Heart left ventricle (tissue), 16 donors: ENCODE results near the gene PYGB. TPM values are rescaled to one million over a fixed set of nuclear protein-coding genes. Genes with fewer than 3 reads are reported as not detected.
A peak's percentile ranks its signal among the peaks of the same experiment; 100 is the strongest.

Experiments used
- ATAC-seq, 4 donors: fragments of 200-7000 bp; cut with Tn5 transposase; one replicate each; pipeline ENCODE4 v1.9.1; 2020 to 2022; ENCODE audit warnings: moderate library complexity in 4 of 4, mild to moderate bottlenecking in 3 of 4, moderate number of reproducible peaks in 1 of 4
- DNase-seq, 5 donors: peaks; one replicate each; pipeline ENCODE4 v3.0.0-alpha.2; 2020
- H3K27ac ChIP-seq, 12 donors: fragments of 200-600 bp; sonication (generic) in 4 of 12; one replicate each; pipeline versions ENCODE4 v1.5.0 to v1.8.0; 2016 to 2022; ENCODE audit warnings: mild to moderate bottlenecking in 2 of 12
- H3K27me3 ChIP-seq, 9 donors: fragments of 200-600 bp; sonication (generic) in 2 of 9; one replicate each; pipeline versions ENCODE4 v1.5.1 to v1.8.0; 2016 to 2022; ENCODE audit warnings: mild to moderate bottlenecking in 3 of 9
- H3K36me3 ChIP-seq, 9 donors: fragments of 200-600 bp; sonication (generic) in 2 of 9; one replicate each; pipeline versions ENCODE4 v1.5.0 to v1.8.0; 2018 to 2022; ENCODE audit warnings: mild to moderate bottlenecking in 2 of 9
- H3K4me1 ChIP-seq, 12 donors: fragments of 200-600 bp; sonication (generic) in 4 of 12; one replicate each; pipeline versions ENCODE4 v1.5.0 to v1.8.0; 2016 to 2022; ENCODE audit warnings: mild to moderate bottlenecking in 3 of 12
- H3K4me3 ChIP-seq, 12 donors: fragments of 200-600 bp; sonication (generic) in 4 of 12; one replicate each; pipeline versions ENCODE4 v1.5.0 to v1.8.0; 2017 to 2022; ENCODE audit warnings: mild to moderate bottlenecking in 9 of 12, moderate library complexity in 4 of 12
- H3K9me3 ChIP-seq, 12 donors: fragments of 200-600 bp; sonication (generic) in 4 of 12; one replicate each; pipeline versions ENCODE4 v1.5.0 to v1.8.0; 2016 to 2022; ENCODE audit warnings: mild to moderate bottlenecking in 1 of 12
- POLR2A ChIP-seq, 2 donors: fragments of 450-650 bp; IDR thresholded peaks; one replicate each; pipeline ENCODE4 v1.6.1; 2017; ENCODE audit warnings: antibody characterized with exemption in 2 of 2, mild to moderate bottlenecking in 2 of 2, moderate library complexity in 2 of 2
- WGBS, 4 donors: extraction: QIAGEN DNeasy Blood & Tissue Kit in 2 of 4; methylation state at CpG; one replicate each; pipeline versions ENCODE4 v1.1.5 to v1.1.7; 2013 to 2018; 5-methylcytosine and 5-hydroxymethylcytosine counted together
- intact Hi-C, 10 donors: fragments of 100-400 bp; cut with DNase I; formaldehyde crosslinking; loops; one replicate each; pipeline versions ENCODE4 v1.11.1 to v1.14.2; 2022
- polyA plus RNA-seq, 2 donors: library from polyadenylated mRNA; stranded (reverse); fragments of 200-250 nt; gene quantifications; one replicate each; pipeline ENCODE4 v1.2.3, GENCODE V29; 2013
- total RNA-seq, 9 donors: library from RNA; depleted of rRNA in 2 of 9; stranded (reverse); fragments of >200 nt in 2 of 9; fragmentation: NEBNext Ultra II Directional in 3 of 9; extraction: Animal tissue kit (Norgen Biotek cat#: 25700) in 3 of 9; gene quantifications; one replicate each; pipeline versions ENCODE4 v1.1.0 to v1.2.4, GENCODE V29; 2016 to 2023
- TF ChIP-seq, protein P1 (sequence below), 12 donors: fragments of 200-600 bp; sonication (generic) in 4 of 12; IDR thresholded peaks; one replicate each; pipeline versions ENCODE4 v1.5.0 to v1.8.0; 2018 to 2022; ENCODE audit warnings: antibody characterized with exemption in 12 of 12, mild to moderate bottlenecking in 5 of 12
- donor health status: ischemic (EF 13 %, LVEDD 7.1; RV severe dilation, severe dysfunction).
- donor health status: healthy with polysubstance abuse.
- donor health status: DM: no; HTN: yes; CAD: no.
- donor health status: DM: no; HTN: no; CAD: no.
- donor health status: ischemic (EF 25% LVEDD 6.9; RV normal size, moderate dysfunction).
- donor health status: ischemic (EF 25% LVEDD 5.7; RV mildly dilated, moderate dysfunction).
- donor health status: healthy.
- donor health status: DM: yes; HTN: yes; CAD: no.
- donor health status: ischemic (EF 35%, LVEDD 5.7; RV mildly dilated, moderate dysfunction).
- donor health status: nonischemic (EF 11% LVEDD 7.7; RV severe dilation, severe dysfunction).
- donor health status: DM: yes; HTN: yes; CAD: no.
- donor health status: PGD.
- donor health status: ischemic (EF 29% LVEDD 5.4; RV normal size, mild dysfunction).
- donor health status: nonischemic (EF 23%, LVEDD 6.1; RV moderate dilation, normal function).

Gene PYGB
- total and polyA plus RNA-seq, 11 donors: 144 to 450 (median 232) TPM

DNA sequence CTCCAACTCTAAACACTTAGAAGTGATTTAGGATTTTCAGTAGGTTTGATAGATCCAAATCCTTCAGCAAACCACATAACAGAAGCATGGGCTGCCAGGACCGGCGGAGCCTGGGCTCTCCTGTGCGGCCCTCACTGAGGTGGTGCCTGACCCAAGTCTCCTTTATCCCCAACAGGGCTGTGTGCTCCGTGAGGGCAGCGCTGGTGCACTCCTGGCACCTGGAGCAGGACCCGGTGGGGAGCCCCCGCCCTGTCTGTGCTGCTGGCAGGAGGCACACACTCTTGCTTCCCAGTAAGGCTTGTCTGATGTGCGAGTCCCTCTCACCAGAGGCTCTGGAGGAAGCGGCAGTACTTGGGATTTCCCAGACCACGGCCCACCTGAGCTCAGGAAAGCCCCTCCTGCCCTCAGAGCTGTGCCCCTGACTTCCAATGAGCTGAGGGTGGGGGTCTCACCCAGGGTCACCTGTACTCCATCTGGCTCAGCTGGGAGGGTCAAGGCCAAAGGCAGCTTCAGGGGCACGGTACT is 56.2 kb downstream of the PYGB start:
- Histone ChIP-seq H3K36me3 (peaks cover 0 to 47% (median 25%) of the 10 kb centered on the region in 9 donors), H3K9me3 (no peaks in the 10 kb centered on the region), H3K27ac (no peak overlapping the region), H3K4me1 (peaks cover 0 to 5% (median 0%) of the 10 kb centered on the region in 12 donors), H3K27me3 (no peaks in the 10 kb centered on the region), H3K4me3 (no peak overlapping the region)
- intact Hi-C loops: loop anchor here in 1 of 10 donors (5.0 kb wide), 1 partner anchor 93 kb away; no protein-coding TSS in a partner anchor
- no peak for ATAC-seq
- WGBS, 4 donors: 87 to 88% (median 87%) methylated on average over 8 to 11 of the region's 11 CpGs
- TF ChIP-seq, protein P1, sequence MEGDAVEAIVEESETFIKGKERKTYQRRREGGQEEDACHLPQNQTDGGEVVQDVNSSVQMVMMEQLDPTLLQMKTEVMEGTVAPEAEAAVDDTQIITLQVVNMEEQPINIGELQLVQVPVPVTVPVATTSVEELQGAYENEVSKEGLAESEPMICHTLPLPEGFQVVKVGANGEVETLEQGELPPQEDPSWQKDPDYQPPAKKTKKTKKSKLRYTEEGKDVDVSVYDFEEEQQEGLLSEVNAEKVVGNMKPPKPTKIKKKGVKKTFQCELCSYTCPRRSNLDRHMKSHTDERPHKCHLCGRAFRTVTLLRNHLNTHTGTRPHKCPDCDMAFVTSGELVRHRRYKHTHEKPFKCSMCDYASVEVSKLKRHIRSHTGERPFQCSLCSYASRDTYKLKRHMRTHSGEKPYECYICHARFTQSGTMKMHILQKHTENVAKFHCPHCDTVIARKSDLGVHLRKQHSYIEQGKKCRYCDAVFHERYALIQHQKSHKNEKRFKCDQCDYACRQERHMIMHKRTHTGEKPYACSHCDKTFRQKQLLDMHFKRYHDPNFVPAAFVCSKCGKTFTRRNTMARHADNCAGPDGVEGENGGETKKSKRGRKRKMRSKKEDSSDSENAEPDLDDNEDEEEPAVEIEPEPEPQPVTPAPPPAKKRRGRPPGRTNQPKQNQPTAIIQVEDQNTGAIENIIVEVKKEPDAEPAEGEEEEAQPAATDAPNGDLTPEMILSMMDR (IDR thresholded peaks at IDR 0.05): no peak
- no peak for TF ChIP-seq POLR2A (IDR thresholded peaks at IDR 0.05)
- peak in 1 of 5 donors; percentile 27 for DNase-seq

DNA sequence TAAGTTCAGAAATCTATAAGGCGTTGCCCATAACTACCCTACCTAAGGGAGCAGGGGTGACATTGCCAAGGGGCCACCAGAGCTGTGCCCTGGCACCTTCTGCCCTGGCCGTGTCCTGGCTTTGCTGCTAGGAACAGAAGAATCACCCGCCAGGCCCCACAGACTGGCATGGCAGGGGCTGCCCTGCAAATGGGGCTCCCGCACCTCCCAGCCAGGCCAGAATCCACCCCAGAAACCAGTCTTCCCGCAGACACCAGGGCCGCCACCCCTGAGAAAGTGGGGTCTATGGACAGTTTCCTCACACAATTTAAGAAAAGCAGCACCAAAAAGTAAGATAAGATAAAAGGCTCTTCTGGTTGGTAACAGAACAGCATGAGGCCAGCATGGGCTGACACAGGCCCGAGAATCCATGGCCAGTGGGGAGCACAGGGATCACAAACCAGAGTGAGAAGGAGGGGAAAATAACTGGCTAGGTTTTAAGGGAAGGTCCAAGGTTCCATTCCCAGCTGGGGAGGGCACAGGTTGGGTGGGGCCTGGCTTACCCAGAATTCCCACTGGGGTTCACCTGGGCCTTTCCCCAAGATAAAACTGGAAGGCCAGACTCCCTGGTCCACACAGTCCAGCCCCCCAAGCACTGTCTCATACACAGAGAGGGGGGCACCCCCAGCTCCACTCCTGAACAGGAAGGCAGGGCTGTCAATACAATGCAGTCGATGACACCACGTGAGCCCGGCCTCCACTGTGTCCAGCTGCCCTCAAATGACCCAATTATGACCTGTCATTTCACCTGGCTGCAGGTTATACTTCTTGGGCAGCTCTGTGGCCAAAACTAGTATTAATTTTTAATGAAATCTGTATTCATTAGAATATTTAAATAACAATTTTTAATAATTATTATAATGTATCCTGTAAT is 59.4 kb downstream of the PYGB start:
- H3K9me3 ChIP-seq: no peaks in the 10 kb centered on the region
- peaks cover 0 to 34% (median 19%) of the 10 kb centered on the region in 9 donors for H3K36me3 ChIP-seq
- 85 to 92% (median 89%) methylated on average over 8 to 10 of the region's 10 CpGs for WGBS, 4 donors
- no peak for ATAC-seq
- DNase-seq: peak in 1 of 5 donors; percentile 54
- TF ChIP-seq, protein P1 (IDR thresholded peaks at IDR 0.05): no peak
- TF ChIP-seq POLR2A (IDR thresholded peaks at IDR 0.05): no peak
- no peaks in the 10 kb centered on the region for H3K27me3 ChIP-seq
- H3K27ac ChIP-seq: no peak overlapping the region
- intact Hi-C loops: loop anchor here in 1 of 10 donors (5.0 kb wide), 1 partner anchor 85 kb away; the partner anchor contains the start of gene ABHD12
- no peak overlapping the region for H3K4me3 ChIP-seq
- H3K4me1 ChIP-seq: peaks cover 0 to 30% (median 24%) of the 10 kb centered on the region in 12 donors

DNA sequence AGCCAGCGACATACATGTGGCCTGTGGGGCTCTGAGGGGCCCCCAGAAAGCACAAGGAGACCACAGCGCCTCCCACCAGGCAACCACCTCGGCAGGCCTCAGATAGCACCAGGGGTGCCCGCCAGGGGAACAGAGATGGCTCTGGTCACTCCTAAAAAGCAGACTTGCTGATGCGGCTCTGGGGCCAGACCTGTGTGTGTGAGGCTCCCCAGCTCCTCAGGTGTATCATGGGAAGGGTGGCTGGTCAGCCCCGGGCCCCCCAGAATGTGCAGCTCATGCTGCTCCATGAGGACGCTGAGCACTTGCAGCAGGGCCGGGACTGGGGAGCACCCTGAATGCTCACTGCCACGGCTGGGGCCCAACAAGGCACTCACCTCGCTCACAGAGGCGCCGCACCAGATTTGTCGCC is 60.2 kb downstream of the PYGB start:
- intact Hi-C loops: loop anchor here in 1 of 10 donors (5.0 kb wide), 1 partner anchor 84 kb away; the partner anchor contains the start of gene ABHD12
- no peak overlapping the region for H3K27ac ChIP-seq
- TF ChIP-seq POLR2A (IDR thresholded peaks at IDR 0.05): no peak
- TF ChIP-seq, protein P1 (IDR thresholded peaks at IDR 0.05): no peak
- H3K27me3 ChIP-seq: no peaks in the 10 kb centered on the region
- no peak for ATAC-seq
- DNase-seq: peak in 1 of 5 donors; percentile 61
- H3K4me1 ChIP-seq: peaks cover 0 to 30% (median 24%) of the 10 kb centered on the region in 12 donors
- peaks cover 0 to 34% (median 15%) of the 10 kb centered on the region in 9 donors for H3K36me3 ChIP-seq
- H3K9me3 ChIP-seq: no peaks in the 10 kb centered on the region
- H3K4me3 ChIP-seq: no peak overlapping the region
- WGBS, 4 donors: 84 to 92% (median 92%) methylated on average over 12 to 13 of the region's 13 CpGs
